Prostate gland (tissue), 2 donors: ENCODE measurements around the gene NPEPL1.

Source experiments
- POLR2A ChIP-seq: fragments of 450-650 bp; IDR thresholded peaks from one replicate; pipeline ENCODE4 v1.6.1; 2016; ENCODE audit warnings: antibody characterized with exemption, mild to moderate bottlenecking
- TF ChIP-seq, protein P1 (sequence below), 4 experiments: fragments of 200-600 bp in 2 of 4; fragments of 450-650 bp in 2 of 4; sonication (generic) in 2 of 4; IDR thresholded peaks; 1 replicate in 3 of 4; 2 replicates in 1 of 4; pipeline ENCODE4 v1.5.1; 2016 to 2019; ENCODE audit warnings: antibody characterized with exemption in 4 of 4, mild to moderate bottlenecking in 2 of 4, moderate library complexity in 2 of 4

DNA sequence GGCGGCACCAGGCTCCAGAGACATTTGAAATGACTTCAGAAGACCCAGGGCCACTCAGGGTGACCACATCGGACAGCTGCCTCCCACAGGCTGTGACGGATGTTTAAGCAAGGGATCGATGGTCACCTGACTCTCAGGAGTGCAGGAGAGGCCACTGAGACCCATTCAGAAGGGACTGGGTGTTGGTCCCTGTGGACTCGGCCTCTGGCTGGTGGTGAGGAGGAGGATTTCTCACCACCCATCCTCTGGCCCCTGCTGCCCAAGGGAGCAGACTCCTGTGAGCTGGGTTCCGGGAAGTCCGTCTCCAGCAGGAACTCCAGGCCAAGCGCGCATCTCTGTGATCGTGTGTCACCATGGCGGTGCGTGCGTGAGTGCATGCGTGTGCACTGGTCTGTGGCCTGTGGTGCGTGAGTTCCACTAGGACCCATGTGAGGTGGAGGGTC lies 25.5 kb downstream of the NPEPL1 start:
- TF ChIP-seq, protein P1, sequence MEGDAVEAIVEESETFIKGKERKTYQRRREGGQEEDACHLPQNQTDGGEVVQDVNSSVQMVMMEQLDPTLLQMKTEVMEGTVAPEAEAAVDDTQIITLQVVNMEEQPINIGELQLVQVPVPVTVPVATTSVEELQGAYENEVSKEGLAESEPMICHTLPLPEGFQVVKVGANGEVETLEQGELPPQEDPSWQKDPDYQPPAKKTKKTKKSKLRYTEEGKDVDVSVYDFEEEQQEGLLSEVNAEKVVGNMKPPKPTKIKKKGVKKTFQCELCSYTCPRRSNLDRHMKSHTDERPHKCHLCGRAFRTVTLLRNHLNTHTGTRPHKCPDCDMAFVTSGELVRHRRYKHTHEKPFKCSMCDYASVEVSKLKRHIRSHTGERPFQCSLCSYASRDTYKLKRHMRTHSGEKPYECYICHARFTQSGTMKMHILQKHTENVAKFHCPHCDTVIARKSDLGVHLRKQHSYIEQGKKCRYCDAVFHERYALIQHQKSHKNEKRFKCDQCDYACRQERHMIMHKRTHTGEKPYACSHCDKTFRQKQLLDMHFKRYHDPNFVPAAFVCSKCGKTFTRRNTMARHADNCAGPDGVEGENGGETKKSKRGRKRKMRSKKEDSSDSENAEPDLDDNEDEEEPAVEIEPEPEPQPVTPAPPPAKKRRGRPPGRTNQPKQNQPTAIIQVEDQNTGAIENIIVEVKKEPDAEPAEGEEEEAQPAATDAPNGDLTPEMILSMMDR (IDR thresholded peaks at IDR 0.05), result no peak
- TF ChIP-seq POLR2A, result no peak
